A549 (cell line): Measurements from ENCODE around the gene PRDM12. TPM values are rescaled to one million over a fixed set of nuclear protein-coding genes. Genes with fewer than 3 reads are reported as not detected.

Source experiments
- ATAC-seq, 2 experiments: fragments of 200-7000 bp in 1 of 2; fragments of >200 bp in 1 of 2; cut with Nextera tagmentation in 1 of 2; cut with Tn5 transposase in 1 of 2; 3 replicates each; pipeline versions ENCODE4 v1.8.0 to v1.9.1; 2018 to 2020; ENCODE audit warnings: mild to moderate bottlenecking in 1 of 2, moderate library complexity in 1 of 2
- CTCF ChIA-PET: fragments of 300-600 bp; sonication (Branson Sonifier 250); formaldehyde crosslinking; extraction: SDS; loops from one replicate; lab custom pipeline; 2021; ENCODE audit warnings: antibody characterized with exemption, inconsistent platforms; lab: Yijun Ruan, JAX
- POLR2A ChIA-PET: fragments of 350-600 bp; formaldehyde crosslinking; extraction: SDS; loops from one replicate; lab custom pipeline; 2021; ENCODE audit warnings: antibody characterized with exemption, inconsistent platforms; lab: Yijun Ruan, JAX
- DNase-seq, 2 experiments: peaks; one replicate each; pipeline versions ENCODE4 v3.0.0 to v3.0.0-alpha.2; 2011 to 2016; ENCODE audit warnings: low read depth in 1 of 2, low spot score in 1 of 2
- FAIRE-seq: peaks from 2 replicates; lab custom pipeline; 2011; peaks lifted over from hg19 to GRCh38; lab: Jason Lieb, UNC
- H3K27ac ChIP-seq, 2 experiments: fragments of >200 bp; sonication (Bioruptor Twin); formaldehyde crosslinking; 3 replicates each; pipeline ENCODE4 v1.5.1; 2016 to 2017
- H3K4me1 ChIP-seq: fragments of >200 bp; sonication (Bioruptor Twin); formaldehyde crosslinking; 3 replicates; pipeline ENCODE4 v1.6.1; 2016
- H3K4me2 ChIP-seq: fragments of >200 bp; sonication (Bioruptor Twin); formaldehyde crosslinking; 3 replicates; pipeline ENCODE4 v1.6.1; 2016
- H3K4me3 ChIP-seq: fragments of >200 bp; sonication (Bioruptor Twin); formaldehyde crosslinking; 3 replicates; pipeline ENCODE4 v1.5.1; 2016
- H3K9me3 ChIP-seq: fragments of >200 bp; sonication (Bioruptor Twin); formaldehyde crosslinking; 3 replicates; pipeline ENCODE4 v1.6.1; 2016
- ATOH8 ChIP-seq: fragments of 250-450 bp; sonication (Bioruptor Pico); IDR thresholded peaks from 2 replicates; pipeline ENCODE4 v1.5.0; 2020; ENCODE audit warnings: low read depth, mild to moderate bottlenecking, moderate library complexity
- BHLHE40 ChIP-seq: IDR thresholded peaks from 2 replicates; pipeline ENCODE4 v1.6.1; 2012; ENCODE audit warnings: low read depth, low read length, inconsistent platforms
- CTCF ChIP-seq: fragments of >200 bp; sonication (Bioruptor Twin); formaldehyde crosslinking; IDR thresholded peaks from 3 replicates; pipeline ENCODE4 v1.5.1; 2016
- E2F6 ChIP-seq: IDR thresholded peaks from 2 replicates; pipeline ENCODE4 v1.6.1; 2012; ENCODE audit warnings: low read depth, borderline replicate concordance
- ELK1 ChIP-seq: fragments of 150-350 bp; IDR thresholded peaks from 2 replicates; pipeline ENCODE4 v1.6.1; 2014; ENCODE audit warnings: low read depth, mild to moderate bottlenecking, low read length
- GATA3 ChIP-seq: IDR thresholded peaks from 2 replicates; pipeline ENCODE4 v1.6.1; 2012; ENCODE audit warnings: borderline replicate concordance
- HMGXB4 ChIP-seq: fragments of 250-450 bp; sonication (Bioruptor Pico); IDR thresholded peaks from 2 replicates; pipeline ENCODE4 v1.5.0; 2021; ENCODE audit warnings: mild to moderate bottlenecking, moderate library complexity, borderline replicate concordance
- HOXB13 ChIP-seq: fragments of 250-450 bp; sonication (Bioruptor Pico); IDR thresholded peaks from 2 replicates; pipeline ENCODE4 v1.5.0; 2020; ENCODE audit warnings: low read depth, mild to moderate bottlenecking, moderate library complexity
- MAFK ChIP-seq: fragments of 450-650 bp; IDR thresholded peaks from 2 replicates; pipeline ENCODE4 v1.6.1; 2014; ENCODE audit not compliant: partially characterized antibody
- MAZ ChIP-seq: fragments of 150-350 bp; IDR thresholded peaks from 2 replicates; pipeline ENCODE4 v1.6.1; 2014; ENCODE audit warnings: antibody characterized with exemption, low read depth, low read length, borderline replicate concordance
- POLR2A ChIP-seq: IDR thresholded peaks from 2 replicates; pipeline ENCODE4 v1.6.1; 2012; ENCODE audit warnings: mild to moderate bottlenecking, low read length
- RARB ChIP-seq: fragments of 250-450 bp; sonication (Bioruptor Pico); IDR thresholded peaks from 2 replicates; pipeline ENCODE4 v1.8.0; 2021; ENCODE audit warnings: mild to moderate bottlenecking, moderate library complexity
- RCOR1 ChIP-seq: fragments of 150-350 bp; IDR thresholded peaks from 2 replicates; pipeline ENCODE4 v1.6.1; 2014; ENCODE audit warnings: antibody characterized with exemption, low read length, low read depth
- SMC3 ChIP-seq: fragments of >200 bp; sonication (Bioruptor Twin); formaldehyde crosslinking; IDR thresholded peaks from 3 replicates; pipeline ENCODE4 v1.6.1; 2018; ENCODE audit warnings: inconsistent platforms
- TFCP2L1 ChIP-seq: fragments of 250-450 bp; sonication (Bioruptor Pico); IDR thresholded peaks from 2 replicates; pipeline ENCODE4 v1.5.0; 2021; ENCODE audit warnings: mild to moderate bottlenecking
- TP53 ChIP-seq: fragments of 250-450 bp; sonication (Bioruptor Pico); IDR thresholded peaks from 2 replicates; pipeline ENCODE4 v1.5.0; 2021; ENCODE audit warnings: mild to moderate bottlenecking, moderate library complexity
- USF2 ChIP-seq: fragments of 450-650 bp; IDR thresholded peaks from 2 replicates; pipeline ENCODE4 v1.6.1; 2014; ENCODE audit warnings: antibody characterized with exemption
- ZFP36 ChIP-seq: fragments of 450-650 bp; IDR thresholded peaks from 2 replicates; pipeline ENCODE4 v1.6.1; 2014; ENCODE audit warnings: borderline replicate concordance; ENCODE audit not compliant: partially characterized antibody
- WGBS: methylation state at CpG from one replicate; pipeline ENCODE4 v1.1.6; 2017; ENCODE audit errors: missing lambda C conversion rate; 5-methylcytosine and 5-hydroxymethylcytosine counted together
- polyA plus RNA-seq, 4 experiments: library from polyadenylated mRNA; depleted of rRNA in 3 of 4; stranded (reverse); fragments of >200 nt; fragmentation: RNase III in 1 of 4; extraction: RNeasy Plus Mini Kit Qiagen cat#74134 plus additional on column Dnase treatment in 1 of 4; gene quantifications; 2 replicates in 3 of 4; 3 replicates in 1 of 4; pipeline ENCODE4 v1.2.3, GENCODE V29; 2011 to 2017

The PRDM12 gene
- polyA plus RNA-seq, 2 of the 4 experiments (the other 2 are of a cell fraction): 0.09 to 0.17 TPM

- no peak overlapping the region for H3K27ac ChIP-seq
- CTCF ChIA-PET: interaction anchor here (0.7 to 5.5 kb wide), 5 partner anchors 9 to 162 kb away, joined by 3 to 30 read pairs (median 18); no protein-coding TSS in a partner anchor
- no peaks in the 10 kb centered on the region for H3K9me3 ChIP-seq
- DNase-seq (no peak), ATAC-seq (peak; percentile 58 to 61; a peak in 3 of 6 replicates), FAIRE-seq (no peak)
- POLR2A ChIA-PET: no interaction called here
- no peaks in the 10 kb centered on the region for H3K4me1 ChIP-seq
- 84% methylated on average over 4 of the region's 4 CpGs for WGBS
- no peak overlapping the region for H3K4me2 ChIP-seq
- TF ChIP-seq MAFK (peak; percentile 80), CTCF (no peak)
- H3K4me3 ChIP-seq: no peak overlapping the region
These were observed 40.2 kb upstream of the PRDM12 start for GRCh38 chr9:130624154-130624553.

GRCh38 chr9:130626249-130626996 is 38.0 kb upstream of the PRDM12 start:
- no peak overlapping the region for H3K4me3 ChIP-seq
- CTCF ChIA-PET: interaction anchor here (0.7 to 5.5 kb wide), 5 partner anchors 11 to 165 kb away, joined by 3 to 23 read pairs (median 12); no protein-coding TSS in a partner anchor
- TF ChIP-seq TFCP2L1 (CRISPR knock-in tag) (no peak), HOXB13 (CRISPR knock-in tag) (no peak), E2F6 (no peak), POLR2A (no peak), BHLHE40 (no peak), MAFK (no peak), GATA3 (no peak), ATOH8 (CRISPR knock-in tag) (no peak), RCOR1 (no peak), ZFP36 (no peak), SMC3 (no peak), ELK1 (no peak), USF2 (no peak), RARB (CRISPR knock-in tag) (no peak), TP53 (no peak), HMGXB4 (CRISPR knock-in tag) (no peak), MAZ (no peak)
- TF ChIP-seq, all 56 proteins: peak for 0
- POLR2A ChIA-PET: interaction anchor here (0.7 kb wide), 1 partner anchor 9 kb away, joined by 3 read pairs; no protein-coding TSS in a partner anchor
- 90% methylated on average over 20 of the region's 21 CpGs for WGBS
- ATAC-seq: peak; percentile 49 to 61; a peak in 4 of 6 replicates
- no peaks in the 10 kb centered on the region for H3K9me3 ChIP-seq
- DNase-seq: peak in 1 of 2 experiments; percentile 32
- H3K27ac ChIP-seq: no peak overlapping the region
- H3K4me2 ChIP-seq: no peak overlapping the region
- H3K4me1 ChIP-seq: no peaks in the 10 kb centered on the region
- FAIRE-seq: no peak
